ENCODE measurements around the gene KRT73. TPM values are rescaled to one million over a fixed set of nuclear protein-coding genes. Genes with fewer than 3 reads are reported as not detected.

KRT73 gene
- total and polyA plus RNA-seq, 2 experiments from 2014 or later: not detected

DNA sequence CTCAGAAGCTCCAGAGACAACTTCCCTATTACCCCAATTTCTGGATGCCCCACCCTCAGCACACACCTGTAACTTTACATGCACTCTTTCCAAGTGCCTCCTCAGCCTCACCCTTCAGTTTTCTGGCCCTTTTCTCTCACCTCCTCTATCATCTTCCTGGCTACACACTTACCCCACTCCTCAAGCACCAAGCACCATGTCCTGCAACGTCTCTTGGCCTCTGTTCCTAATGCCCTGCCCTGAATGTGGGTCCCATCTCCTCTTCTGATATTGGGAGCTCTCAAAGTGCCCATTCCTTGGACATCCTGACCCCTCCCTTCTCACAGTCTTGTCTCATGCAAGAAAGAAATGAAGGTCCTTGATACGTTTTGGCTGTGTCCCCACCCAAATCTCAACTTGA is 18.3 kb downstream of the KRT73 start:
- Histone ChIP-seq H3K27ac (ENCODE audit: low read depth) (no peak overlapping the region), H3K36me3 (ENCODE audit: insufficient read depth) (no peaks in the 10 kb centered on the region), H4K20me1 (replicated peaks; ENCODE audit: insufficient read depth) (no peaks in the 10 kb centered on the region), H3K27me3 (ENCODE audit: insufficient read depth) (peaks cover 24% of the 10 kb centered on the region), H3K4me1 (ENCODE audit: insufficient read depth) (no peaks in the 10 kb centered on the region), H3K4me3 (no peak overlapping the region), H3K79me2 (replicated peaks; ENCODE audit: insufficient read depth) (no peaks in the 10 kb centered on the region), H2AFZ (no peak overlapping the region), H3F3A (replicated peaks; ENCODE audit: low read depth) (no peaks in the 10 kb centered on the region), H3K9me2 (ENCODE audit: insufficient read depth) (no peaks in the 10 kb centered on the region), H3K4me2 (no peak overlapping the region)
- Mint-ChIP-seq H3K4me1 (no peaks in the 10 kb centered on the region), H3K4me3 (no peak overlapping the region), H3K27me3 (ENCODE audit: insufficient read depth, low read depth, poor library complexity) (peaks cover 12% of the 10 kb centered on the region), H3K27ac (no peak overlapping the region), H3K9me3 (no peaks in the 10 kb centered on the region; the same call in 2 of the 3 replicates), H3K36me3 (ENCODE audit: low read depth) (no peaks in the 10 kb centered on the region)
- no peak for DNase-seq (ENCODE audit: low spot score)
- ATAC-seq: no peak
- TF ChIP-seq EZH2 (IDR thresholded peaks at IDR 0.05; ENCODE audit: low read depth, unreplicated experiment) (no peak), STAT1 (IDR thresholded peaks at IDR 0.05; ENCODE audit: unreplicated experiment) (no peak), NANOG (IDR thresholded peaks at IDR 0.05; ENCODE audit: borderline replicate concordance) (no peak), POLR2AphosphoS5 (IDR thresholded peaks at IDR 0.05; ENCODE audit: low read depth) (no peak), CREB1 (CRISPR knock-in tag; IDR thresholded peaks at IDR 0.05; ENCODE audit: low read depth) (no peak), ZNF114 (CRISPR knock-in tag; IDR thresholded peaks at IDR 0.05) (no peak), JUNB (IDR thresholded peaks at IDR 0.05; ENCODE audit: unreplicated experiment) (no peak), EZH2phosphoT487 (IDR thresholded peaks at IDR 0.05; ENCODE audit: unreplicated experiment) (no peak), ZNF331 (CRISPR knock-in tag; IDR thresholded peaks at IDR 0.05; ENCODE audit: low read depth) (no peak)
- TF ChIP-seq, protein P1, sequence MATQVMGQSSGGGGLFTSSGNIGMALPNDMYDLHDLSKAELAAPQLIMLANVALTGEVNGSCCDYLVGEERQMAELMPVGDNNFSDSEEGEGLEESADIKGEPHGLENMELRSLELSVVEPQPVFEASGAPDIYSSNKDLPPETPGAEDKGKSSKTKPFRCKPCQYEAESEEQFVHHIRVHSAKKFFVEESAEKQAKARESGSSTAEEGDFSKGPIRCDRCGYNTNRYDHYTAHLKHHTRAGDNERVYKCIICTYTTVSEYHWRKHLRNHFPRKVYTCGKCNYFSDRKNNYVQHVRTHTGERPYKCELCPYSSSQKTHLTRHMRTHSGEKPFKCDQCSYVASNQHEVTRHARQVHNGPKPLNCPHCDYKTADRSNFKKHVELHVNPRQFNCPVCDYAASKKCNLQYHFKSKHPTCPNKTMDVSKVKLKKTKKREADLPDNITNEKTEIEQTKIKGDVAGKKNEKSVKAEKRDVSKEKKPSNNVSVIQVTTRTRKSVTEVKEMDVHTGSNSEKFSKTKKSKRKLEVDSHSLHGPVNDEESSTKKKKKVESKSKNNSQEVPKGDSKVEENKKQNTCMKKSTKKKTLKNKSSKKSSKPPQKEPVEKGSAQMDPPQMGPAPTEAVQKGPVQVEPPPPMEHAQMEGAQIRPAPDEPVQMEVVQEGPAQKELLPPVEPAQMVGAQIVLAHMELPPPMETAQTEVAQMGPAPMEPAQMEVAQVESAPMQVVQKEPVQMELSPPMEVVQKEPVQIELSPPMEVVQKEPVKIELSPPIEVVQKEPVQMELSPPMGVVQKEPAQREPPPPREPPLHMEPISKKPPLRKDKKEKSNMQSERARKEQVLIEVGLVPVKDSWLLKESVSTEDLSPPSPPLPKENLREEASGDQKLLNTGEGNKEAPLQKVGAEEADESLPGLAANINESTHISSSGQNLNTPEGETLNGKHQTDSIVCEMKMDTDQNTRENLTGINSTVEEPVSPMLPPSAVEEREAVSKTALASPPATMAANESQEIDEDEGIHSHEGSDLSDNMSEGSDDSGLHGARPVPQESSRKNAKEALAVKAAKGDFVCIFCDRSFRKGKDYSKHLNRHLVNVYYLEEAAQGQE (IDR thresholded peaks at IDR 0.05; ENCODE audit: unreplicated experiment): no peak
- TF ChIP-seq, protein P2, sequence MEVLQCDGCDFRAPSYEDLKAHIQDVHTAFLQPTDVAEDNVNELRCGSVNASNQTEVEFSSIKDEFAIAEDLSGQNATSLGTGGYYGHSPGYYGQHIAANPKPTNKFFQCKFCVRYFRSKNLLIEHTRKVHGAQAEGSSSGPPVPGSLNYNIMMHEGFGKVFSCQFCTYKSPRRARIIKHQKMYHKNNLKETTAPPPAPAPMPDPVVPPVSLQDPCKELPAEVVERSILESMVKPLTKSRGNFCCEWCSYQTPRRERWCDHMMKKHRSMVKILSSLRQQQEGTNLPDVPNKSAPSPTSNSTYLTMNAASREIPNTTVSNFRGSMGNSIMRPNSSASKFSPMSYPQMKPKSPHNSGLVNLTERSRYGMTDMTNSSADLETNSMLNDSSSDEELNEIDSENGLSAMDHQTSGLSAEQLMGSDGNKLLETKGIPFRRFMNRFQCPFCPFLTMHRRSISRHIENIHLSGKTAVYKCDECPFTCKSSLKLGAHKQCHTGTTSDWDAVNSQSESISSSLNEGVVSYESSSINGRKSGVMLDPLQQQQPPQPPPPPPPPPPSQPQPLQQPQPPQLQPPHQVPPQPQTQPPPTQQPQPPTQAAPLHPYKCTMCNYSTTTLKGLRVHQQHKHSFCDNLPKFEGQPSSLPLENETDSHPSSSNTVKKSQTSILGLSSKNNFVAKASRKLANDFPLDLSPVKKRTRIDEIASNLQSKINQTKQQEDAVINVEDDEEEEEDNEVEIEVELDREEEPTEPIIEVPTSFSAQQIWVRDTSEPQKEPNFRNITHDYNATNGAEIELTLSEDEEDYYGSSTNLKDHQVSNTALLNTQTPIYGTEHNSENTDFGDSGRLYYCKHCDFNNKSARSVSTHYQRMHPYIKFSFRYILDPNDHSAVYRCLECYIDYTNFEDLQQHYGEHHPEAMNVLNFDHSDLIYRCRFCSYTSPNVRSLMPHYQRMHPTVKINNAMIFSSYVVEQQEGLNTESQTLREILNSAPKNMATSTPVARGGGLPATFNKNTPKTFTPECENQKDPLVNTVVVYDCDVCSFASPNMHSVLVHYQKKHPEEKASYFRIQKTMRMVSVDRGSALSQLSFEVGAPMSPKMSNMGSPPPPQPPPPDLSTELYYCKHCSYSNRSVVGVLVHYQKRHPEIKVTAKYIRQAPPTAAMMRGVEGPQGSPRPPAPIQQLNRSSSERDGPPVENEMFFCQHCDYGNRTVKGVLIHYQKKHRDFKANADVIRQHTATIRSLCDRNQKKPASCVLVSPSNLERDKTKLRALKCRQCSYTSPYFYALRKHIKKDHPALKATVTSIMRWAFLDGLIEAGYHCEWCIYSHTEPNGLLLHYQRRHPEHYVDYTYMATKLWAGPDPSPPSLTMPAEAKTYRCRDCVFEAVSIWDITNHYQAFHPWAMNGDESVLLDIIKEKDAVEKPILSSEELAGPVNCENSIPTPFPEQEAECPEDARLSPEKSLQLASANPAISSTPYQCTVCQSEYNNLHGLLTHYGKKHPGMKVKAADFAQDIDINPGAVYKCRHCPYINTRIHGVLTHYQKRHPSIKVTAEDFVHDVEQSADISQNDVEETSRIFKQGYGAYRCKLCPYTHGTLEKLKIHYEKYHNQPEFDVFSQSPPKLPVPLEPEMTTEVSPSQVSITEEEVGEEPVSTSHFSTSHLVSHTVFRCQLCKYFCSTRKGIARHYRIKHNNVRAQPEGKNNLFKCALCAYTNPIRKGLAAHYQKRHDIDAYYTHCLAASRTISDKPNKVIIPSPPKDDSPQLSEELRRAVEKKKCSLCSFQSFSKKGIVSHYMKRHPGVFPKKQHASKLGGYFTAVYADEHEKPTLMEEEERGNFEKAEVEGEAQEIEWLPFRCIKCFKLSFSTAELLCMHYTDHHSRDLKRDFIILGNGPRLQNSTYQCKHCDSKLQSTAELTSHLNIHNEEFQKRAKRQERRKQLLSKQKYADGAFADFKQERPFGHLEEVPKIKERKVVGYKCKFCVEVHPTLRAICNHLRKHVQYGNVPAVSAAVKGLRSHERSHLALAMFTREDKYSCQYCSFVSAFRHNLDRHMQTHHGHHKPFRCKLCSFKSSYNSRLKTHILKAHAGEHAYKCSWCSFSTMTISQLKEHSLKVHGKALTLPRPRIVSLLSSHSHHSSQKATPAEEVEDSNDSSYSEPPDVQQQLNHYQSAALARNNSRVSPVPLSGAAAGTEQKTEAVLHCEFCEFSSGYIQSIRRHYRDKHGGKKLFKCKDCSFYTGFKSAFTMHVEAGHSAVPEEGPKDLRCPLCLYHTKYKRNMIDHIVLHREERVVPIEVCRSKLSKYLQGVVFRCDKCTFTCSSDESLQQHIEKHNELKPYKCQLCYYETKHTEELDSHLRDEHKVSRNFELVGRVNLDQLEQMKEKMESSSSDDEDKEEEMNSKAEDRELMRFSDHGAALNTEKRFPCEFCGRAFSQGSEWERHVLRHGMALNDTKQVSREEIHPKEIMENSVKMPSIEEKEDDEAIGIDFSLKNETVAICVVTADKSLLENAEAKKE (CRISPR knock-in tag; IDR thresholded peaks at IDR 0.05): no peak
- TF ChIP-seq, protein P3, sequence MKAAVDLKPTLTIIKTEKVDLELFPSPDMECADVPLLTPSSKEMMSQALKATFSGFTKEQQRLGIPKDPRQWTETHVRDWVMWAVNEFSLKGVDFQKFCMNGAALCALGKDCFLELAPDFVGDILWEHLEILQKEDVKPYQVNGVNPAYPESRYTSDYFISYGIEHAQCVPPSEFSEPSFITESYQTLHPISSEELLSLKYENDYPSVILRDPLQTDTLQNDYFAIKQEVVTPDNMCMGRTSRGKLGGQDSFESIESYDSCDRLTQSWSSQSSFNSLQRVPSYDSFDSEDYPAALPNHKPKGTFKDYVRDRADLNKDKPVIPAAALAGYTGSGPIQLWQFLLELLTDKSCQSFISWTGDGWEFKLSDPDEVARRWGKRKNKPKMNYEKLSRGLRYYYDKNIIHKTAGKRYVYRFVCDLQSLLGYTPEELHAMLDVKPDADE (IDR thresholded peaks at IDR 0.05): no peak
- TF ChIP-seq, protein P4, sequence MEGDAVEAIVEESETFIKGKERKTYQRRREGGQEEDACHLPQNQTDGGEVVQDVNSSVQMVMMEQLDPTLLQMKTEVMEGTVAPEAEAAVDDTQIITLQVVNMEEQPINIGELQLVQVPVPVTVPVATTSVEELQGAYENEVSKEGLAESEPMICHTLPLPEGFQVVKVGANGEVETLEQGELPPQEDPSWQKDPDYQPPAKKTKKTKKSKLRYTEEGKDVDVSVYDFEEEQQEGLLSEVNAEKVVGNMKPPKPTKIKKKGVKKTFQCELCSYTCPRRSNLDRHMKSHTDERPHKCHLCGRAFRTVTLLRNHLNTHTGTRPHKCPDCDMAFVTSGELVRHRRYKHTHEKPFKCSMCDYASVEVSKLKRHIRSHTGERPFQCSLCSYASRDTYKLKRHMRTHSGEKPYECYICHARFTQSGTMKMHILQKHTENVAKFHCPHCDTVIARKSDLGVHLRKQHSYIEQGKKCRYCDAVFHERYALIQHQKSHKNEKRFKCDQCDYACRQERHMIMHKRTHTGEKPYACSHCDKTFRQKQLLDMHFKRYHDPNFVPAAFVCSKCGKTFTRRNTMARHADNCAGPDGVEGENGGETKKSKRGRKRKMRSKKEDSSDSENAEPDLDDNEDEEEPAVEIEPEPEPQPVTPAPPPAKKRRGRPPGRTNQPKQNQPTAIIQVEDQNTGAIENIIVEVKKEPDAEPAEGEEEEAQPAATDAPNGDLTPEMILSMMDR (conservative IDR thresholded peaks at IDR 0.05; ENCODE audit: low read depth in 2 of 2): no peak

Data from GM23338 (cell line).